K562 (cell line): Measurements from ENCODE around the gene UBE2Q1. TPM values are rescaled to one million over a fixed set of nuclear protein-coding genes. Genes with fewer than 3 reads are reported as not detected.
A peak's percentile ranks its signal among the peaks of the same experiment; 100 is the strongest.

ENCODE experiments used
- ATAC-seq: fragments of 200-7000 bp; cut with Tn5 transposase; 3 replicates; pipeline ENCODE4 v1.9.1; 2020; ENCODE audit warnings: moderate library complexity
- BruUV-seq: library from RNA; stranded (reverse); fragments of 400-500 nt; replicated peaks from 2 replicates; lab custom pipeline; 2021; lab: Mats Ljungman, UMichigan
- CTCF ChIA-PET: fragments of 300-600 bp; formaldehyde crosslinking; extraction: SDS; loops from one replicate; lab custom pipeline; 2021; ENCODE audit warnings: low intra/inter-chr PET ratio; lab: Yijun Ruan, JAX
- POLR2A ChIA-PET: fragments of 300-600, 350-650 bp; sonication (Branson Sonifier 250); formaldehyde crosslinking; extraction: SDS; loops from one replicate; lab custom pipeline; 2021; ENCODE audit warnings: antibody characterized with exemption, inconsistent platforms; lab: Yijun Ruan, JAX
- DNase-seq, 4 experiments: peaks; one replicate each; pipeline versions ENCODE4 v3.0.0 to v3.0.0-alpha.2; 2011 to 2018; ENCODE audit warnings: low spot score in 3 of 4, mixed read lengths in 3 of 4; ENCODE audit errors: extremely low read depth in 1 of 4
- FAIRE-seq: peaks from 2 replicates; lab custom pipeline; 2011; peaks lifted over from hg19 to GRCh38; lab: Jason Lieb, UNC
- H2AFZ ChIP-seq: 2 replicates; pipeline ENCODE4 v1.6.0; 2011; ENCODE audit warnings: low read depth, low read length, control low read depth, inconsistent platforms
- H3K27ac ChIP-seq: fragments of 200-600 bp; 3 replicates; pipeline ENCODE4 v1.8.0; 2011; ENCODE audit warnings: low read depth, mild to moderate bottlenecking, control low read depth, inconsistent platforms, low read length, moderate library complexity, mixed read lengths; ENCODE audit errors: extremely low read depth
- H3K27me3 ChIP-seq, 2 experiments: fragments of 300-600 bp in 1 of 2; 2 replicates in 1 of 2; 3 replicates in 1 of 2; pipeline versions ENCODE4 v1.6.0 to v1.8.0; 2011; ENCODE audit warnings: inconsistent platforms in 2 of 2, low read length in 2 of 2, mild to moderate bottlenecking in 1 of 2, mixed read lengths in 1 of 2, moderate library complexity in 1 of 2; ENCODE audit not compliant: control insufficient read depth in 2 of 2, insufficient read depth in 2 of 2
- H3K36me3 ChIP-seq: fragments of 300-600 bp; 3 replicates; pipeline ENCODE4 v1.8.0; 2011; ENCODE audit warnings: mild to moderate bottlenecking, low read length, inconsistent platforms; ENCODE audit not compliant: control insufficient read depth, insufficient read depth
- H3K4me1 ChIP-seq, 2 experiments: fragments of 200-600 bp in 1 of 2; replicated peaks in 1 of 2; 2 replicates in 1 of 2; 3 replicates in 1 of 2; pipeline versions ENCODE4 v1.5.1 to v1.8.0; 2011; ENCODE audit warnings: inconsistent platforms in 2 of 2, low read length in 2 of 2, mild to moderate bottlenecking in 1 of 2, mixed read lengths in 1 of 2, moderate library complexity in 1 of 2; ENCODE audit not compliant: control insufficient read depth in 2 of 2, insufficient read depth in 2 of 2
- H3K4me2 ChIP-seq: 2 replicates; pipeline ENCODE4 v1.6.1; 2011; ENCODE audit warnings: low read length, control low read depth, inconsistent platforms, mixed read lengths; ENCODE audit not compliant: insufficient read depth
- H3K4me3 ChIP-seq: fragments of 200-600 bp; sonication (generic), shearing (Covaris generic); 2 replicates; pipeline ENCODE4 v1.5.1; 2016; ENCODE audit warnings: control low read depth, inconsistent platforms
- H3K79me2 ChIP-seq: fragments of 200-600 bp; 3 replicates; pipeline ENCODE4 v1.8.0; 2011; ENCODE audit warnings: low read length, inconsistent platforms; ENCODE audit not compliant: control insufficient read depth, insufficient read depth
- H3K9ac ChIP-seq, 2 experiments: 2 replicates each; pipeline versions ENCODE4 v1.6.0 to v1.6.1; 2011; ENCODE audit warnings: low read depth in 2 of 2, low read length in 2 of 2, control low read depth in 1 of 2, inconsistent platforms in 1 of 2, mild to moderate bottlenecking in 1 of 2, mixed read lengths in 1 of 2; ENCODE audit not compliant: insufficient read depth in 1 of 2
- H3K9me1 ChIP-seq: one replicate; pipeline ENCODE4 v1.6.0; 2011; ENCODE audit warnings: inconsistent platforms, mild to moderate bottlenecking, low read length, moderate library complexity; ENCODE audit not compliant: control insufficient read depth, insufficient read depth
- H3K9me3 ChIP-seq: replicated peaks from 2 replicates; pipeline ENCODE4 v1.5.1; 2011; ENCODE audit warnings: low read depth, low read length, inconsistent platforms; ENCODE audit not compliant: control insufficient read depth, insufficient read depth
- H4K20me1 ChIP-seq: replicated peaks from 2 replicates; pipeline ENCODE4 v1.6.1; 2011; ENCODE audit warnings: low read length, inconsistent platforms, mixed read lengths; ENCODE audit not compliant: control insufficient read depth, insufficient read depth
- CBFA2T3 ChIP-seq: fragments of 450-650 bp; IDR thresholded peaks from 2 replicates; pipeline ENCODE4 v1.6.1; 2017
- MEIS2 ChIP-seq: fragments of 450-650 bp; IDR thresholded peaks from 2 replicates; pipeline ENCODE4 v1.6.1; 2014; ENCODE audit warnings: mild to moderate bottlenecking; ENCODE audit not compliant: partially characterized antibody
- NR2C2 ChIP-seq, 2 experiments: fragments of 200-800 bp in 1 of 2; sonication (Bioruptor generic) in 1 of 2; sonication (generic) in 1 of 2; formaldehyde crosslinking in 1 of 2; IDR thresholded peaks; 2 replicates each; pipeline versions ENCODE4 v1.6.1 to v1.8.0; 2016 to 2022; ENCODE audit warnings: mild to moderate bottlenecking in 1 of 2, missing compliant biosample characterization in 1 of 2, missing genetic modification characterization in 1 of 2, missing genetic modification reagents in 1 of 2
- SOX6 ChIP-seq: fragments of 450-650 bp; IDR thresholded peaks from 2 replicates; pipeline ENCODE4 v1.6.1; 2014; ENCODE audit warnings: mild to moderate bottlenecking
- ZNF77 ChIP-seq: fragments of 250-450 bp; sonication (Bioruptor Pico); IDR thresholded peaks from 2 replicates; pipeline ENCODE4 v1.5.0; 2020
- WGBS: fragments of 100-300 bp; shearing (Covaris generic); methylation state at CpG from one replicate; pipeline ENCODE4 v1.1.6; 2016; ENCODE audit warnings: low coverage, mixed read lengths; ENCODE audit not compliant: insufficient coverage; ENCODE audit errors: missing lambda C conversion rate; 5-methylcytosine and 5-hydroxymethylcytosine counted together
- in situ Hi-C: fragments of 300-500 bp; cut with MboI; formaldehyde crosslinking; loops from 4 replicates; pipeline ENCODE4 v1.15.0; 2018; ENCODE audit warnings: inconsistent platforms, mixed read lengths
- intact Hi-C: fragments of 100-400 bp; cut with micrococcal nuclease; formaldehyde crosslinking; loops from 2 replicates; pipeline ENCODE4 v1.14.2; 2022
- polyA plus RNA-seq, 8 experiments: library from polyadenylated mRNA; depleted of rRNA in 4 of 8; stranded (reverse) in 5 of 8; unstranded in 3 of 8; fragments of >200 nt; fragmentation: Nextera tagmentation in 2 of 8; fragmentation: Illumina TruSeq in 1 of 8; extraction: Ambion mirVana in 2 of 8; extraction: Trizol in 1 of 8; gene quantifications; 2 replicates each; pipeline versions ENCODE4 v1.2.1 to v1.2.3, GENCODE V29; 2011 to 2014; ENCODE audit warnings: inconsistent platforms in 1 of 8, missing spikeins in 1 of 8
- total RNA-seq, 7 experiments: library from RNA; depleted of rRNA in 6 of 7; stranded (reverse); fragments of >200 nt in 6 of 7; fragmentation: Illumina TruSeq in 2 of 7; extraction: Trizol in 2 of 7; gene quantifications; 2 replicates each; pipeline versions ENCODE4 v1.2.1 to v1.2.3, GENCODE V29; 2011 to 2021; ENCODE audit warnings: low replicate concordance in 1 of 7
- TF ChIP-seq, protein P1 (sequence below): fragments of 250-450 bp; sonication (Bioruptor Pico); IDR thresholded peaks from 2 replicates; pipeline ENCODE4 v1.4.0; 2020; ENCODE audit warnings: mild to moderate bottlenecking, moderate library complexity
- TF ChIP-seq, protein P2 (sequence below): fragments of 450-650 bp; IDR thresholded peaks from 2 replicates; pipeline ENCODE4 v1.6.1; 2016

Gene UBE2Q1
- total and polyA plus RNA-seq, 9 of the 15 experiments (the other 6 are each of a cell fraction or from before 2014, with no cell fraction given), result 8.0 to 58.8 (median 27.6) TPM

DNA sequence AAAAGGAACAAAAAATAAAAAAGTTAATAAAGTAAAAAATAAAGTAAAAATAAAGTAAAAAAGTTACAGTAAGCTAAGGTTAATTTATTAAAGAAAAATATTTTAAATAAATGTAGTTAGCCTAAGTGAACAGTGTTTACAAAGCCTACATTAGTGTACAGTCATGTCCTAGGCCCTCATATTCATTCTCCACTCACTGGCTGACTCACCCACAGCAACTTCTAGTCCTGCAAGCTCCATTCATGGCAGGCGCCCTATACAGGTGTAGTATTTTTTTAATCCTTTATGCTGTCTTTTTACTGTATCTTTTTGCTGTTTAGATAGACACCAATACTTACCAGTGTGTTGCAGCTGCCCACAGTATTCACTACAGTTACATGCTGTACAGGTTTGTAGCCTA is 37.2 kb upstream of the UBE2Q1 start (continued):
- TF ChIP-seq, protein P1, sequence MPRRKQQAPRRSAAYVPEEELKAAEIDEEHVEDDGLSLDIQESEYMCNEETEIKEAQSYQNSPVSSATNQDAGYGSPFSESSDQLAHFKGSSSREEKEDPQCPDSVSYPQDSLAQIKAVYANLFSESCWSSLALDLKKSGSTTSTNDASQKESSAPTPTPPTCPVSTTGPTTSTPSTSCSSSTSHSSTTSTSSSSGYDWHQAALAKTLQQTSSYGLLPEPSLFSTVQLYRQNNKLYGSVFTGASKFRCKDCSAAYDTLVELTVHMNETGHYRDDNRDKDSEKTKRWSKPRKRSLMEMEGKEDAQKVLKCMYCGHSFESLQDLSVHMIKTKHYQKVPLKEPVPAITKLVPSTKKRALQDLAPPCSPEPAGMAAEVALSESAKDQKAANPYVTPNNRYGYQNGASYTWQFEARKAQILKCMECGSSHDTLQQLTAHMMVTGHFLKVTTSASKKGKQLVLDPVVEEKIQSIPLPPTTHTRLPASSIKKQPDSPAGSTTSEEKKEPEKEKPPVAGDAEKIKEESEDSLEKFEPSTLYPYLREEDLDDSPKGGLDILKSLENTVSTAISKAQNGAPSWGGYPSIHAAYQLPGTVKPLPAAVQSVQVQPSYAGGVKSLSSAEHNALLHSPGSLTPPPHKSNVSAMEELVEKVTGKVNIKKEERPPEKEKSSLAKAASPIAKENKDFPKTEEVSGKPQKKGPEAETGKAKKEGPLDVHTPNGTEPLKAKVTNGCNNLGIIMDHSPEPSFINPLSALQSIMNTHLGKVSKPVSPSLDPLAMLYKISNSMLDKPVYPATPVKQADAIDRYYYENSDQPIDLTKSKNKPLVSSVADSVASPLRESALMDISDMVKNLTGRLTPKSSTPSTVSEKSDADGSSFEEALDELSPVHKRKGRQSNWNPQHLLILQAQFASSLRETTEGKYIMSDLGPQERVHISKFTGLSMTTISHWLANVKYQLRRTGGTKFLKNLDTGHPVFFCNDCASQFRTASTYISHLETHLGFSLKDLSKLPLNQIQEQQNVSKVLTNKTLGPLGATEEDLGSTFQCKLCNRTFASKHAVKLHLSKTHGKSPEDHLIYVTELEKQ, result no peak
- no peak for TF ChIP-seq SOX6
- no peak for TF ChIP-seq ZNF77 (CRISPR knock-in tag)
- TF ChIP-seq, all 486 proteins: peak for 0

DNA sequence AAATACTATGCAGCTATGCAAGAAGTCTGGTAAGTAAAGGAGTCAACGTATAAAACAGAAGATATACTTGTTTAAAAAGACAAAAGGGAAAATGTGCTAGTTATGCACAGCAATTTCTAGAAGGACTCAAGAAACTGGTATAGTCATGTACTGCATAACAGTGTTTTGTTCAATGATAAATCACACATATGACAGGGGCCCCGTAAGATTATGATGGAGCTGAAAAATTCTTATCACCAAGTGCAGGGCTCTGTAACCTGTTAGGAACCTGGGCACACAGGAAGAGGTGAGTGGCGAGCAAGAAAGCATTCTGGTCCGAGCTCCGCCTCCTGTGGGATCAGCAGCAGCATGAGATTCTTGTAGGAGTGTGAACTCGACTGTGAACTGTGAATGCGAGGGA is 36.3 kb upstream of the UBE2Q1 start:
- ChIA-PET POLR2A (interaction anchor here (1.1 to 2.7 kb wide), 4 partner anchors 10 to 19 kb away, joined by 3 to 9 read pairs (median 5); no protein-coding TSS in a partner anchor), CTCF (no interaction called here)
- H3K36me3 ChIP-seq, result peaks cover 94% of the 10 kb centered on the region
- TF ChIP-seq, protein P2, sequence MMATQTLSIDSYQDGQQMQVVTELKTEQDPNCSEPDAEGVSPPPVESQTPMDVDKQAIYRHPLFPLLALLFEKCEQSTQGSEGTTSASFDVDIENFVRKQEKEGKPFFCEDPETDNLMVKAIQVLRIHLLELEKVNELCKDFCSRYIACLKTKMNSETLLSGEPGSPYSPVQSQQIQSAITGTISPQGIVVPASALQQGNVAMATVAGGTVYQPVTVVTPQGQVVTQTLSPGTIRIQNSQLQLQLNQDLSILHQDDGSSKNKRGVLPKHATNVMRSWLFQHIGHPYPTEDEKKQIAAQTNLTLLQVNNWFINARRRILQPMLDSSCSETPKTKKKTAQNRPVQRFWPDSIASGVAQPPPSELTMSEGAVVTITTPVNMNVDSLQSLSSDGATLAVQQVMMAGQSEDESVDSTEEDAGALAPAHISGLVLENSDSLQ, result peak; percentile 53
- TF ChIP-seq MEIS2, result peak; percentile 52
- peak; percentile 29 for TF ChIP-seq CBFA2T3
- TF ChIP-seq NR2C2 (CRISPR knock-in tag; IDR thresholded peaks at IDR 0.05), result no peak
- no peak for TF ChIP-seq NR2C2 (tag; IDR thresholded peaks at IDR 0.05)
- FAIRE-seq (no peak), DNase-seq (no peak), ATAC-seq (no peak; the same call in 2 of the 3 replicates)
- intact Hi-C loops (no loop called here), in situ Hi-C loops (no loop called here)
- no peak overlapping the region for H3K4me2 ChIP-seq
- H3K27ac ChIP-seq, result no peak overlapping the region
- H3K79me2 ChIP-seq, result 0 out of 3 replicates have a peak, but pooled peaks cover 2% of the 10 kb centered on the region
- H2AFZ ChIP-seq, result no peak overlapping the region
- no peaks in the 10 kb centered on the region for H3K27me3 ChIP-seq
- H4K20me1 ChIP-seq, result no peaks in the 10 kb centered on the region; the same call in 1 of the 2 replicates
- WGBS, result 64% methylated on average over 7 of the region's 7 CpGs
- peaks cover 0 to 17% of the 10 kb centered on the region in 2 experiments; a peak in 3 of 5 replicates for H3K4me1 ChIP-seq
- no peaks in the 10 kb centered on the region for H3K9me1 ChIP-seq
- H3K9me3 ChIP-seq, result no peaks in the 10 kb centered on the region
- H3K4me3 ChIP-seq, result no peak overlapping the region
- BruUV-seq, result no TSS peak
- no peak overlapping the region for H3K9ac ChIP-seq
